ENCODE results near the gene STK4.
A peak's percentile ranks its signal among the peaks of the same experiment; 100 is the strongest.

The STK4 gene

DNA sequence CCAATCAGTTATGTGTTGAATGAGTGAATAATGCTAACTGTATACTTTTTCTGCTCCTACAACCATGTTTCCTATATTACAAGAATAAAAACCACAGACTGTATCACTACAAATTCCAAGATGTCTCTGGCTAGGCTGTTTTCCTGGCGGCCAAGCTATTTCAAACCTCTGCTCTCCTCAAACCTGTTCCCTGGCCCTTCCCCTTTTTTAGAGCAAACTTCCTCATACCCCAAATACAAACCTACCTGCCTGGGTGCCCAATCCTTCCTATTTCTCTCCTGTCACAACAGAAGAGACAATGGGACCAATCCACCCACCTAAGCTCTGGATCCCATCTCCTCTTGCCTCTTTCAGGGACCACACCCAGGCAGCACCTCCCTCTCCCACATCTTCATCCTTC is 13.6 kb upstream of the STK4 start:
- H3K27me3 ChIP-seq (ENCODE audit: insufficient read depth, low read length) = no peaks in the 10 kb centered on the region
- H3K27ac ChIP-seq (ENCODE audit: low read depth, low read length) = no peak overlapping the region
- no peak overlapping the region for H2AFZ ChIP-seq (ENCODE audit: low read length, unreplicated experiment)
- H3K36me3 ChIP-seq (ENCODE audit: insufficient read depth, low read length) = peaks cover 24% of the 10 kb centered on the region
- H3K4me3 ChIP-seq (ENCODE audit: low read depth, low read length) = no peak overlapping the region
- H3K79me2 ChIP-seq (ENCODE audit: control insufficient read depth, insufficient read depth, low read length, unreplicated experiment) = peaks cover 30% of the 10 kb centered on the region
- H3K4me1 ChIP-seq (ENCODE audit: control insufficient read depth, insufficient read depth, low read length, unreplicated experiment) = peaks cover 3% of the 10 kb centered on the region

DNA sequence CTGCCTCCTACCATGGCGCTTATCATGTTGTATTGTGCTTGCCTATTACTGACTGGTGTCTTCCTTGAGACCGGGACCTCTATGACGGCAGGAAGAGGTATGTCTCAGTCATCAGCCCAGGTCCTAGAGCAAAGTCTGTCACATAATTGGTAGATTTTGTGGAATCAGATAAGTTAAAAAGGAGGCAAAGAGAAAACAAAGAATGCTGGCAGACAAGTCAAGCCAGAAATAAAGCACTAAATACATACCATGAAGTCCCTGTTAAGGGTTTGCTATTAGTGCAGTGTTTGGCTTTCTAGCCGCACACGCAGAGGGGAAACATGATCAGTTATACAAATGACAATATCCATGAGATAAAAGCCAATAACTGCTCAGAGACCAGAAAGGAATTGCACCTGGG is 12.1 kb upstream of the STK4 start:
- H3K27me3 ChIP-seq (ENCODE audit: insufficient read depth, low read length) = no peaks in the 10 kb centered on the region
- H2AFZ ChIP-seq (ENCODE audit: low read length, unreplicated experiment) = no peak overlapping the region
- peaks cover 44% of the 10 kb centered on the region for H3K79me2 ChIP-seq (ENCODE audit: control insufficient read depth, insufficient read depth, low read length, unreplicated experiment)
- H3K4me3 ChIP-seq (ENCODE audit: low read depth, low read length) = no peak overlapping the region
- H3K36me3 ChIP-seq (ENCODE audit: insufficient read depth, low read length) = peaks cover 24% of the 10 kb centered on the region
- peaks cover 14% of the 10 kb centered on the region for H3K4me1 ChIP-seq (ENCODE audit: control insufficient read depth, insufficient read depth, low read length, unreplicated experiment)
- no peak overlapping the region for H3K27ac ChIP-seq (ENCODE audit: low read depth, low read length)

DNA sequence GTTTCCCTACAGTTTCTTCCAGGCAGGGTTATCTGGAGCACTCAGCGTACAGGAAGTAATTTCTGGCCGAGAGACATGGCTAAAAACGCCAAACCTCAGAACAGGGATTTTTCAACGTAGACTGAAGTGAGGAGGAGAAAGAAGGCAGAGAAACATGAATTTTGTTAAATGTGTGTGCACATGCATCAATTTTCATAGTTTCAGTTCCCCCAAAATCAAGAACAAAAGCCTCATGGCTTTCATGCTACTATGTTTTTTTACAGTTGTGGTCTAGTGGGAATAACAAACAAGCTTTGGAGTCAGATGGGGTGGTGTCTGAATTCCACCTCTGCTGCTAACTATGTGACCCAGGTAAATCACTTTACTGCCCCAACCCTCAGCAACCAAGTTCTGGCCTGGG is 11.0 kb upstream of the STK4 start:
- Histone ChIP-seq H3K4me1 (ENCODE audit: control insufficient read depth, insufficient read depth, low read length, unreplicated experiment) (peaks cover 14% of the 10 kb centered on the region), H2AFZ (ENCODE audit: low read length, unreplicated experiment) (no peak overlapping the region), H3K79me2 (ENCODE audit: control insufficient read depth, insufficient read depth, low read length, unreplicated experiment) (peaks cover 47% of the 10 kb centered on the region), H3K27me3 (ENCODE audit: insufficient read depth, low read length) (no peaks in the 10 kb centered on the region), H3K36me3 (ENCODE audit: insufficient read depth, low read length) (peaks cover 24% of the 10 kb centered on the region), H3K4me3 (ENCODE audit: low read depth, low read length) (no peak overlapping the region), H3K27ac (ENCODE audit: low read depth, low read length) (no peak overlapping the region)

DNA sequence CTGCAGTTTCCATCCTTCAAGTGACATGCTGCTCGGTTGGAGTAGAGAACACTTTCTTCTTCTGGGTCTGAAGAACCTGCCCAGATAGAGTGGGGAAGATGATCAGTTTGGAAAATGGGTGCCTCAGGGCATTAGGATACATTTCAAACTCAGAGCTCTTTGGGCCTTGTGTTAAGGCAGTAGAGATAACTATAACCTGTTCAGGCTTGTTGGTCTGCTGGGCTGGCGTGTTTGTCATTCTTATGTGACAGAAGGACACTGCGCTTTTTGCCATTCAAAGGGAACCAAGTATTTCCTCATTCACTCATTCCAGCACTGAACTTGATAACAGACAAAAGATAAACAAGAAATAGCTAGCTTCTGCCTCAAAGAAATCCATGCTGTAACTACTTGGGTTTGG is 9.9 kb upstream of the STK4 start:
- no peak overlapping the region for H3K27ac ChIP-seq (ENCODE audit: low read depth, low read length)
- H3K4me3 ChIP-seq (ENCODE audit: low read depth, low read length) = no peak overlapping the region
- H2AFZ ChIP-seq (ENCODE audit: low read length, unreplicated experiment) = no peak overlapping the region
- peaks cover 47% of the 10 kb centered on the region for H3K79me2 ChIP-seq (ENCODE audit: control insufficient read depth, insufficient read depth, low read length, unreplicated experiment)
- H3K36me3 ChIP-seq (ENCODE audit: insufficient read depth, low read length) = peaks cover 24% of the 10 kb centered on the region
- H3K27me3 ChIP-seq (ENCODE audit: insufficient read depth, low read length) = no peaks in the 10 kb centered on the region
- peaks cover 20% of the 10 kb centered on the region for H3K4me1 ChIP-seq (ENCODE audit: control insufficient read depth, insufficient read depth, low read length, unreplicated experiment)

- Histone ChIP-seq H2AFZ (ENCODE audit: low read length, unreplicated experiment) (no peak overlapping the region), H3K4me3 (ENCODE audit: low read depth, low read length) (peak overlapping the region; percentile 84), H3K27me3 (ENCODE audit: insufficient read depth, low read length) (no peaks in the 10 kb centered on the region), H3K27ac (ENCODE audit: low read depth, low read length) (peak overlapping the region; percentile 63; the same call in 1 of the 2 replicates), H3K79me2 (ENCODE audit: control insufficient read depth, insufficient read depth, low read length, unreplicated experiment) (peaks cover 47% of the 10 kb centered on the region), H3K36me3 (ENCODE audit: insufficient read depth, low read length) (peaks cover 20% of the 10 kb centered on the region), H3K4me1 (ENCODE audit: control insufficient read depth, insufficient read depth, low read length, unreplicated experiment) (peaks cover 31% of the 10 kb centered on the region)
Measured at GRCh38 chr20:44958276-44958675, 8.0 kb upstream of the STK4 start.

DNA sequence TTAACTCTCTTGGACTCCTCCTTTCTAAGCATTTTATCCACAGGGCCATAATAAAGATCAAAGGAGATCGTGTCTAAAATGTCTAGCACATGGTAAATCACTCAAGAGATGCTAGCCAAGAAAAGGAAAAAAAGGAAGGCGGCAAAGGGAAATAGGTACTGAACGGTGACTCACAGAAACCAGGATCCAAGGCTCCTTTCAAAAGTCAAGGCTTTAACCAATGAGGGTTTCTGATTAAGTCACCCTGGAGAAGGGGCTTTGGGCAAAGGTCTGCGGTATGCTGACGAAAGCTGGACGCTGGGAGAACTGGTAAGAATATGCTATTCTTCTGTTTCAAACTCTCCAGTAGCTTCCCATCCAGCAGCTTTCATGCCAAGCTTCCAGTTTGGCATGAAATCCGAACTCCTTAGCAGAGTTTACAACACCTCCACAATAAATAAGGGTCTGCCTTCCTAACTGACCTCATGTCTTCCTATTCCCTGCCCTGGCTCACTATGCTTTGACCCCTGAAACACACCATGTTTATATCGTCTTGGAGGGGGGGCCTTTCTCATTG is 7.2 kb upstream of the STK4 start:
- Histone ChIP-seq H3K79me2 (ENCODE audit: control insufficient read depth, insufficient read depth, low read length, unreplicated experiment) (peaks cover 47% of the 10 kb centered on the region), H3K4me1 (ENCODE audit: control insufficient read depth, insufficient read depth, low read length, unreplicated experiment) (peaks cover 31% of the 10 kb centered on the region), H3K27ac (ENCODE audit: low read depth, low read length) (peak overlapping the region; percentile 63), H3K4me3 (ENCODE audit: low read depth, low read length) (peak overlapping the region; percentile 84), H3K27me3 (ENCODE audit: insufficient read depth, low read length) (no peaks in the 10 kb centered on the region), H2AFZ (ENCODE audit: low read length, unreplicated experiment) (peak overlapping the region; percentile 55), H3K36me3 (ENCODE audit: insufficient read depth, low read length) (peaks cover 15% of the 10 kb centered on the region)

- H3K36me3 ChIP-seq (ENCODE audit: insufficient read depth, low read length) = peaks cover 10% of the 10 kb centered on the region
- peaks cover 31% of the 10 kb centered on the region for H3K4me1 ChIP-seq (ENCODE audit: control insufficient read depth, insufficient read depth, low read length, unreplicated experiment)
- H3K27me3 ChIP-seq (ENCODE audit: insufficient read depth, low read length) = no peaks in the 10 kb centered on the region
- peak overlapping the region; percentile 84 for H3K4me3 ChIP-seq (ENCODE audit: low read depth, low read length)
- peak overlapping the region; percentile 55 for H2AFZ ChIP-seq (ENCODE audit: low read length, unreplicated experiment)
- H3K27ac ChIP-seq (ENCODE audit: low read depth, low read length) = peak overlapping the region; percentile 63
- peaks cover 44% of the 10 kb centered on the region for H3K79me2 ChIP-seq (ENCODE audit: control insufficient read depth, insufficient read depth, low read length, unreplicated experiment)
Measured at GRCh38 chr20:44959638-44960102, 6.6 kb upstream of the STK4 start.

DNA sequence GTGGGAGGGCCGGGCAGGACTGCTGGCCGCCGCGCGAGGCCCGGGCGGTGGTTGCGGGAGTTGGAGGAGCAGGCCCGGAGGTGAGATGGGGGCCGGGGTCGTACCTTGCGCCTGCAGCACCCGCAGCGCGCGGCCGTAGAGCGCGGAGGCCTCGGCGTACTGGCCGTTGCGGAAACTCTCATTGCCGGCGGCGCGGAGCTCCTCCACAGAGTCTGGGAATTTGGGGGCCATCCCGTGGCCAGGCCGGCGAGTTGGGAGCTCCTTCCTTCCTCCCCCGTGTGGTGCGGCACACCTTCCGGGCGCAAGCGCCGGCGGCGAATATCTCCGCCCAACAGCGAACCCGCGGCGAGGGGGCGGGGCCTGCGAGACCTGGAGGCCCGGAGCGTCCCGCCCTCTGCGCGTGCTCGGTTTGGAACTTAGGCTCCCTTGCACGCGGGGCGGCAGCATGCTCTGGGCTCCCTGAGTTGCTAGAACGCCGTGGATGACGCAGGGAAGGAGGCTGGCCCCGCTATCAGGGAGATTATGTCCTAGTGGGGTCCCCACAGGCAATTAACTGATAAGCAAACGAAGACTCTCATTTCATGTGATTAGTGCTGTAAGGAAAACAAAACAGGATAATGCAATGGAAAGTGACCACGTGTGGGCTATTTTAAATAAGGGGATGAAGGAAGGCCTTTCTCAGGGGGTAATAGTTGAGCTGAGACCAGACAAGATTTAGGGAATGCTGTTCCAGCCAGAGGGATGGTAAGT is 6.0 kb upstream of the STK4 start, which contains the start of gene TOMM34:
Gene TOMM34 (minus strand): TSS at position 295 of the 750 bp plus-strand sequence. CDS start 64 bp downstream, at position 231.
- Histone ChIP-seq H2AFZ (ENCODE audit: low read length, unreplicated experiment) (peak within 1 kb of the TSS; percentile 55), H3K4me1 (ENCODE audit: control insufficient read depth, insufficient read depth, low read length, unreplicated experiment) (peaks cover 31% of the 10 kb centered on the region), H3K79me2 (ENCODE audit: control insufficient read depth, insufficient read depth, low read length, unreplicated experiment) (peaks cover 41% of the 10 kb centered on the region)

DNA sequence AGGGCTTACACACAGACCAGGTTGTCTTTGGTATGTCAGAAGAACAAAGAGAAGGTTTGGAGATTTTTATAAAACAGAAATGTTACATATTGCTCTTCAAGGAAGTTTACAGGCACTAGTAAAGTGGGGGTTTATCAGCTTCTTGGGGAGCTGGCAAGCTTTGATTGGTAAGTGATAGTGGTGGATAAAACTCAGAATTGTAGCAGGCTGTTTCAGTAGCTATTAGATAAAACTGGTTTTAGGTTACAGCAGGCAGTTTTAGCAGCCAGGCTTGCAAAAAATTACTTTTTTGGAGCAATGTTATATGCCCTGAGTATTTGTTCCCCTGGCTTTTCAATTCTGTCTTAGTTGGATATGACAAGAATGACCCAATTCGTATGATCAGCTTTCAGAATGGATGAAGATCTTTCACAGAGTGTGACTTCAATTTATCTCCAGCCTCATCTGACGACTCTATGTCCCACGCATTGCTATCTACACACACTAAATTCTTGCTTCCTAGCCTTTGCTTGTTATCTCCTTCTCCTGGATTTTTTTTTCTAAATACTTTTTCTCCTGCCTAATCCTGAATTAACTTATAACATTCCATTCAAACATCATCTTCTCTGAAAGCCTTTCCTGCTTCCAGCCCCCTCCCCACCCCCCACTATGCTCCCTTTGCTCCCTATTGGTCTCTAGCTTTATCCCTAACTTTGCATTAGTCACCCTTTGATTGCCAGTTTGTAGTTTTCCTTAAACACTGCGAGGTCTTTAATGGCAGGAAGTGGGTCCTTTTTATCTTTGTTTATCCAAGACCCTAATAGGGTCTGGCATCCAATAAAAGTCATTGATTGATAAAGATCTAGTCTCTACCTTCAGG is 5.1 kb upstream of the STK4 start:
- Histone ChIP-seq H3K36me3 (ENCODE audit: insufficient read depth, low read length) (peaks cover under 1% of the 10 kb centered on the region; the same call in 1 of the 2 replicates), H3K4me3 (ENCODE audit: low read depth, low read length) (no peak overlapping the region), H2AFZ (ENCODE audit: low read length, unreplicated experiment) (peak overlapping the region; percentile 31), H3K79me2 (ENCODE audit: control insufficient read depth, insufficient read depth, low read length, unreplicated experiment) (peaks cover 32% of the 10 kb centered on the region), H3K27me3 (ENCODE audit: insufficient read depth, low read length) (no peaks in the 10 kb centered on the region), H3K27ac (ENCODE audit: low read depth, low read length) (peak overlapping the region; percentile 17; the same call in 1 of the 2 replicates), H3K4me1 (ENCODE audit: control insufficient read depth, insufficient read depth, low read length, unreplicated experiment) (peaks cover 31% of the 10 kb centered on the region)

More for the DNA sequence above, 6.0 kb upstream of the STK4 start, which contains the start of gene TOMM34:
- Histone ChIP-seq H3K4me3 (ENCODE audit: low read depth, low read length) (peak within 1 kb of the TSS; percentile 84), H3K27ac (ENCODE audit: low read depth, low read length) (peak within 1 kb of the TSS; percentile 63), H3K36me3 (ENCODE audit: insufficient read depth, low read length) (peaks cover 7% of the 10 kb centered on the region; the same call in 1 of the 2 replicates), H3K27me3 (ENCODE audit: insufficient read depth, low read length) (no peaks in the 10 kb centered on the region)

- peaks cover 31% of the 10 kb centered on the region for H3K4me1 ChIP-seq (ENCODE audit: control insufficient read depth, insufficient read depth, low read length, unreplicated experiment)
Measured at GRCh38 chr20:44961870-44962267, 4.4 kb upstream of the STK4 start.

More at GRCh38 chr20:44961870-44962267, 4.4 kb upstream of the STK4 start:
- Histone ChIP-seq H3K27ac (ENCODE audit: low read depth, low read length) (peak overlapping the region; percentile 17; the same call in 1 of the 2 replicates), H3K4me3 (ENCODE audit: low read depth, low read length) (no peak overlapping the region), H2AFZ (ENCODE audit: low read length, unreplicated experiment) (peak overlapping the region; percentile 31), H3K79me2 (ENCODE audit: control insufficient read depth, insufficient read depth, low read length, unreplicated experiment) (peaks cover 31% of the 10 kb centered on the region), H3K36me3 (ENCODE audit: insufficient read depth, low read length) (no peaks in the 10 kb centered on the region), H3K27me3 (ENCODE audit: insufficient read depth, low read length) (no peaks in the 10 kb centered on the region)
